A204.1 (cell line): ENCODE data around the gene NEGR1.

Source experiments
- FAIRE-seq: peaks from 2 replicates; lab custom pipeline; 2012; peaks lifted over from hg19 to GRCh38; lab: Jason Lieb, UNC

NEGR1 gene

DNA sequence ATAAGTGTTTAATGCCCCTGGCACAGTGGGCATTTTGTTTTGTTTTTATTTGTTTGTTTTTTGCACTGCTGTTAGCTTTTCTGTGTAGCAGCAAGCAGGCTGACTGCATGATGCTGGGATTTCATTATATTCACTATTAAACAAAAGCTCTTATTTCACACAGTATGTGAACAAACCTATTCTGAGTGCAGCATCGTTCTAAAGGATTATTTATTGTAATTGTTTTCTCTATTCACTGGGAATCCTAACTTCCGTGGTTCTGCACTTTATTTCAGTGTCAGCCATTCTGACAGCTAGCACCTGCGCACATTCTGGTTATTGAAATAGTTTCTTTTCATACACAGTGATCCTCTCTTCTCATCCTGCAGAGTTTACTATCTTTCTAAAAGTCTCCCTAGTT is 595.0 kb downstream of the NEGR1 start:
- no peak for FAIRE-seq

- no peak for FAIRE-seq
These were observed 605.1 kb downstream of the NEGR1 start for GRCh38 chr1:71676979-71677925.

GRCh38 chr1:71668065-71668464 is 614.3 kb downstream of the NEGR1 start:
- FAIRE-seq: no peak

- no peak for FAIRE-seq
These were observed 615.1 kb downstream of the NEGR1 start for GRCh38 chr1:71667216-71667615.

- no peak for FAIRE-seq
These were observed 615.7 kb downstream of the NEGR1 start for GRCh38 chr1:71666609-71667008.

DNA sequence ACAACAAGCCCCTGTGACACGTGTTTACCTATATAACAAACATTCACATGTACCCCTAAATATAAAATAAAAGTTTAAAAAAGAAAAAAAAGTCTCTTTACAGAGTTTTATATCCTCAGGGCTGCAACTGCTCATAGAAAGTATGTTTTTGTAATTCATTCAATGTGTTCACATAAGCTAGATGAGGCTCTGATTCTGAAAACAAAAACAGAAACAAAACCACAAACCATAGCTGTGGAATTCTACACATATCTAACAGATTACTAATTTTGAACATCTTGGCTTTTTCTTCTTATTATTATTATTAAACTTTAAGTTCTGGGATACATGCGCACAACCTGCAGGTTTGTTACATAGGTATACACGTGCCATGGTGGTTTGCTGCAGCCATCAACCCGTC is 621.9 kb downstream of the NEGR1 start:
- FAIRE-seq: no peak

GRCh38 chr1:71657891-71658679 is 624.3 kb downstream of the NEGR1 start:
- no peak for FAIRE-seq

- FAIRE-seq: no peak
These were observed 625.4 kb downstream of the NEGR1 start for GRCh38 chr1:71656902-71657301.

- FAIRE-seq: no peak
These were observed 626.7 kb downstream of the NEGR1 start for GRCh38 chr1:71655604-71656003.

GRCh38 chr1:71653952-71654351 is 628.4 kb downstream of the NEGR1 start:
- FAIRE-seq: no peak

DNA sequence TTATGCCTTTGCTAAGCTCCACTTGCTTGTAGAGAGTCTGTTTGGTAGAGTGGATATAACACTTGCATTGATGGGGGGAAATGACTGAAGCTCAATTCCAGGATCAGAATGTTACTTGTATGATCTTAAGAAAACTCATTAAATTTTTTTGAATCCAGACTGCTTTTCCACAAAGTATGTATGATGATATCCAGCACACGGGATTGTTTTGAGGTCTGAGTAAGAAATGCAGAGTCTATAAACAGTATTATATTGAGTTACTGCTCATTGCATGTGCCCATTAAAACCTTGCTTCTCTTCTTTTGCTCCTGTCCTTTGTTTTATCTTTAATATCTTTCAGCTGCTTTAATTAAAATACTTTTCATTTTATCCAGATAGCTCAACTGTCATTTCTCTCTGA is 631.1 kb downstream of the NEGR1 start:
- FAIRE-seq: no peak

GRCh38 chr1:71650119-71650518 is 632.2 kb downstream of the NEGR1 start:
- no peak for FAIRE-seq

DNA sequence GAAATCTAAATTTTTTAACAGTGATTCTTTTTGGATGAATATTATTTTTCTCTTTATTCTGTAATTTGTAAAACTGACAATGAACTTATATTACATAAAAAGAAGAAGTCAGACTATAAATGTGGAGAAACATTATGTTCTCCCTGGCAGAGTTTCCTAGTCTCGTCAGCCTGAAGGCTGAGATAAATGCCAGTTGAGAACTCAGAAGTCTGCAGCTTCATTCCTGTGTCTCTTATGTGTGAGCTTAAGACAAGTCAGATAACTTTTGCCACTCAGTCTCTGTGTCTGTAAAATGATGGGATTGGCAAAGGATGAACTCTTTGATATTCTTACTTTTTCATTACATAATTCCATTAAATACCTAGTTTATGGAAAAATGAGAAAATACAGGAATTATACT is 632.7 kb downstream of the NEGR1 start:
- no peak for FAIRE-seq

DNA sequence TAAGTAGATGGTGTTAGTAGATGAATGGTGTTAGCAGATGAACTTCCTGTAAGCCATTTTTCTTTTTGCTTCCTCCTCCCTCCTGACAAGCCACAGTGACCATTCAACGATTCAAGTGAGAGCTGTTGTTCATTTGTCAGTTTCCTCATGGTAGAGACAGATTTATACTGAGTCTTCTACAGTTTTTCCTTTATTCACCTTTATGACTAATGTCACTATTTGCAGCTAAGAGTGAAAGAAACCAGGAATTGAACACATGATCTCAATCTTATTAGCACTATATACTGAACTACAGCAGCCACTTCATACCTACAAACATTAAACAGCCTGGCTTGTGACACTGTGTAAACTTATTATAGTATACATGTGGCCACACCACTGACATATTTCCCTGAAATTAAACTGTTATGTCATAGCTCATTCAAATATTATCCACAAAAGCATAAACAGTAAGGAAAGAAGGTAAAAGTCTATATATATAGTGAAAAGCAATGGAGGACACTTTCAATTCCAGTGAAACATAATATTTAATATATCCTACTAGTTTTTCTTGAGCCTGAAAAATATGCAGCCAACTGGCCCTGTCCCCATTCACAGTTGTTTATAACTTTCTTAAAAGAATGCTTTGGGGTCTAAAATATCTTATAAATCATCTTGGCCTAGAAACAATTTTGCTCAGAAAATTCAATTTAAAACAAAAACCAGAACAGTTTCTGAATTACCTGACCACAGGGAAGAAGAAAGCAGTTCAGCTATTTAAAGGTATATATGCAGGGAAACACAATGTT is 634.6 kb downstream of the NEGR1 start:
- FAIRE-seq: no peak

- FAIRE-seq: no peak
These were observed 637.3 kb downstream of the NEGR1 start for GRCh38 chr1:71645015-71645414.

DNA sequence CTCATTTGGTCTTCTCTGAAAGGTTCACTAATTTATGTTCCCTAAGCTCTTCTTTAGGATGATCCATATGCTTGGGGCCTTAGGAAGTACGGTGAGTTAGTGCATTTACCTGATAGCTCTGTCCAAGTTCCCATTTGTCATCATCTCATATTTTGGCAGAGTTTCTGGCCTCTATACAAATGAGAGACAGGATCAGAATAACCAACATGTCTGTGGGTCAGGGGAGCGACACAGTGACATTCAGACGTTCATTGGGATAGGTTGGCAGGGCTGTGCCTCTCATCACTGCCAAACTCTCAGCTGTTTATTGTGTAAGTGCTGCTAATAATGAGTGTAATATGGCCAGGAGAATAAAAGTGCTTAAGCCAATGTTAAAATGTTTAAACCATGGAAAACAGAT is 640.4 kb downstream of the NEGR1 start:
- no peak for FAIRE-seq

DNA sequence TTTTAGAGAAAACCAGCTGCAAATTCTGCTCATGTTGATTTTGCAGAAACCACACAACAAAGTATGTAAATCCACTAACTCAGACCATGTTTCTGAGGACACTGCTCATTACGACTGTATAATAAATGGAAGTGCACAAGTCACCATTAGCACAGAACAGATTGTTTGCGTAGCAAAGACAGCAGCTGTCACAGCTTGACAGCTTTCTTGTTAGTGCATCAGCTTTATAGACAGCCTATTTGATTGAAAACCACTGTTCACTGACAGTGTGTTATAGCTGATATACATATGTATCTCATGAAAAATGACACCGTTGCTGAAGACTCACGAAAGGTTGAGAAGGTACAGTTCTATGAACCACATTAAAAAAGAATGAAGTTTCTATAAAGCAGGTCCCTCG is 641.3 kb downstream of the NEGR1 start:
- no peak for FAIRE-seq

GRCh38 chr1:71640116-71640515 is 642.2 kb downstream of the NEGR1 start:
- no peak for FAIRE-seq

DNA sequence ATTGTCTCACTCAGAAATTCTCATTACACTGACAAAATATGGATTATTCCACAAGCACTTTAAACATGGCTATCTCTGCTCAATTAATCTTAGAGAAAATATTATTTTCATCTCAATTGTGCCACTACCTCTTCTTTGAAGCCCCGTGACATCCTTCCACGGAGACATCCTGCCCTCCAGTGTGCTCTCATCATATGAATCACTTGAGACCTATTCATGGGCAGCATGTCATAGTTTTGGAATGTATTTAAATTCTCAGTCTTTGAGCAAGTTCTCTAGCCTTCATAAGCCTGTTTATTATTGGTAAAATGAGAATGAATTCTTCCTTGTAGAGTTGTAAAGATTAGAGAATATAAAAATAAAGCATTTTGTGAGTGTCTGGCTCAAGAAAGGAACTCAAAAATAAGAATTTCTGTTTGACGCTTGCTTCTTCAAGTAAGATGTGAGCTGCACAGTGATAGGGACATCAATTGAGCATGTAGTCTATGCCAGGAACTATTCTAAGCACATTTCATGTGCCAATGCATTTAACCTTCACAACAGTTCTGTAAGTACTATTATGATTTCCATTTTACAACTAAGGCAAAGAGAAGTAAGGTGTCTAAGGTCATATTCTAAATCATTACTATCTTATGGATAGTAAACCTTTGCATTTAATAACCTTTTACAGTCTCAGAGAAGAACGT is 644.1 kb downstream of the NEGR1 start:
- FAIRE-seq: no peak

- no peak for FAIRE-seq
These were observed 646.8 kb downstream of the NEGR1 start for GRCh38 chr1:71635568-71635967.

DNA sequence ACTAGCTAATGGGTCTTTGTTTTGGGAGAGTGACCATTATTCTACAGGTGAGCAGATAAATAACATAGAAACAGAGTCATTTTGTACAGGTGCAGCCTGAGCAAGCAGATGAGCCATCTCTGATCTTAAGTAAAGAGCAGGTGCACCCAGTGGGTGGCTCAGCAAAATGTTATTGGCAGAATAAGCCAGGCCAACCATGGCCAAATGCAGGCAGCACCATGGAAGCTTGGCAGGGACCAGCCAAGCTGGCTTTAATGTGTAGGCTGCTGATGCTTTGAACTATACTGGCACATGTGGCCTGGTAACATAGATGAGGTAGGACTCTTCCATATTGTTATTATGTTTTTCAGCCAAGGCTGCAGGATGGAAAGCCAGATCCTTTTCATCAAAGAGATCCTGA is 648.2 kb downstream of the NEGR1 start:
- FAIRE-seq: no peak

DNA sequence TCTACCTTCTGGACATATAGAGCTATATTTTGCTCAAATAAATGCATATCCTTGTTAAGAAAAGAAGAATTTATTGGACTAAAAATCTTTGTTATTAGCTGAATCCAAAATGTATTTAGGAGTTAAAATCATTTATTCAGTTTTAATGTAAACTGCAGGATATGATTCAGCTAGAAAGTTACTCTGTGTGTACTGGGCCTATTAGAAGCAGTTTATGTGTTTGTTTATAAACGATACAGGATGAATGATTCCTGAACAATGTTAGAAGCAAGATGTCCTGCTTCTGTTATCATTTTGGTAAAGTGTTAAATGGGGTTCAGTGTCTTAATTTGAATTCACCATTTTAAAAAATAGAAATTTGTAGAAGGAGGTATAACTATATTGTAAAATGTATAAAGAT is 652.3 kb downstream of the NEGR1 start:
- no peak for FAIRE-seq
